ENCODE results near the gene NUP37. TPM values are rescaled to one million over a fixed set of nuclear protein-coding genes. Genes with fewer than 3 reads are reported as not detected.

The NUP37 gene
- polyA plus RNA-seq, 1 donor from 2014 or later: 21.6 TPM

- Histone ChIP-seq H3K27me3 (ENCODE audit: insufficient read depth, low read depth, low read length) (no peaks in the 10 kb centered on the region), H4K20me1 (ENCODE audit: insufficient read depth) (no peaks in the 10 kb centered on the region), H3K36me3 (ENCODE audit: insufficient read depth, low read length) (no peaks in the 10 kb centered on the region), H3K9me3 (ENCODE audit: low read length) (no peaks in the 10 kb centered on the region), H3F3A (ENCODE audit: insufficient read depth, low read length, poor library complexity, severe bottlenecking) (no peaks in the 10 kb centered on the region), H3K79me2 (replicated peaks; ENCODE audit: insufficient read depth, low read length) (peaks cover 6% of the 10 kb centered on the region), H3K27ac (ENCODE audit: low read length) (no peak overlapping the region), H3K4me2 (ENCODE audit: low read length) (no peak overlapping the region), H2AFZ (ENCODE audit: low read depth, low read length) (no peak overlapping the region), H3K9me2 (ENCODE audit: insufficient read depth, low read length) (no peaks in the 10 kb centered on the region), H3K4me3 (ENCODE audit: low read length) (no peak overlapping the region), H3K9ac (ENCODE audit: low read length) (no peak overlapping the region)
- TF ChIP-seq POLR2AphosphoS5 (IDR thresholded peaks at IDR 0.05): no peak
- TF ChIP-seq SMC3 (conservative IDR thresholded peaks at IDR 0.05; ENCODE audit: poor library complexity): no peak
- TF ChIP-seq EP300 (conservative IDR thresholded peaks at IDR 0.05; ENCODE audit: poor library complexity, severe bottlenecking): no peak
- no peak for TF ChIP-seq TAF1 (IDR thresholded peaks at IDR 0.05; ENCODE audit: low read depth)
Observed at GRCh38 chr12:102114212-102114611, 5.7 kb downstream of the NUP37 start.

- H3F3A ChIP-seq (ENCODE audit: insufficient read depth, low read length, poor library complexity, severe bottlenecking): no peaks in the 10 kb centered on the region
- no peaks in the 10 kb centered on the region for H3K9me2 ChIP-seq (ENCODE audit: insufficient read depth, low read length)
- no peaks in the 10 kb centered on the region for H4K20me1 ChIP-seq (ENCODE audit: insufficient read depth)
- H3K4me2 ChIP-seq (ENCODE audit: low read length): no peak overlapping the region
- H3K4me3 ChIP-seq (ENCODE audit: low read length): no peak overlapping the region
- no peak overlapping the region for H3K9ac ChIP-seq (ENCODE audit: low read length)
- H3K36me3 ChIP-seq (ENCODE audit: insufficient read depth, low read length): no peaks in the 10 kb centered on the region
- no peaks in the 10 kb centered on the region for H3K79me2 ChIP-seq (replicated peaks; ENCODE audit: insufficient read depth, low read length)
- no peaks in the 10 kb centered on the region for H3K9me3 ChIP-seq (ENCODE audit: low read length)
- TF ChIP-seq EZH2 (IDR thresholded peaks at IDR 0.05; ENCODE audit: borderline replicate concordance, insufficient read depth, low read length, poor library complexity, severe bottlenecking) (no peak), TAF1 (IDR thresholded peaks at IDR 0.05; ENCODE audit: low read depth) (no peak), POLR2AphosphoS5 (IDR thresholded peaks at IDR 0.05) (no peak), REST (IDR thresholded peaks at IDR 0.05; ENCODE audit: borderline replicate concordance) (no peak), CTCF (IDR thresholded peaks at IDR 0.05; ENCODE audit: poor library complexity, severe bottlenecking) (no peak), SMC3 (conservative IDR thresholded peaks at IDR 0.05; ENCODE audit: poor library complexity) (no peak), MXI1 (conservative IDR thresholded peaks at IDR 0.05; ENCODE audit: poor library complexity, severe bottlenecking) (no peak), EP300 (conservative IDR thresholded peaks at IDR 0.05; ENCODE audit: poor library complexity, severe bottlenecking) (no peak), RAD21 (conservative IDR thresholded peaks at IDR 0.05) (no peak)
- no peaks in the 10 kb centered on the region for H3K27me3 ChIP-seq (ENCODE audit: insufficient read depth, low read depth, low read length)
- no peak overlapping the region for H3K27ac ChIP-seq (ENCODE audit: low read length)
- H2AFZ ChIP-seq (ENCODE audit: low read depth, low read length): no peak overlapping the region
Observed at GRCh38 chr12:102110782-102111181, 9.1 kb downstream of the NUP37 start.

- Histone ChIP-seq H3K9ac (ENCODE audit: low read length) (no peak overlapping the region), H3K79me2 (replicated peaks; ENCODE audit: insufficient read depth, low read length) (no peaks in the 10 kb centered on the region), H3K9me3 (ENCODE audit: low read length) (no peaks in the 10 kb centered on the region), H4K20me1 (ENCODE audit: insufficient read depth) (no peaks in the 10 kb centered on the region), H3K4me3 (ENCODE audit: low read length) (no peak overlapping the region), H2AFZ (ENCODE audit: low read depth, low read length) (no peak overlapping the region), H3K27ac (ENCODE audit: low read length) (no peak overlapping the region), H3K27me3 (ENCODE audit: insufficient read depth, low read depth, low read length) (no peaks in the 10 kb centered on the region), H3K4me2 (ENCODE audit: low read length) (no peak overlapping the region), H3K9me2 (ENCODE audit: insufficient read depth, low read length) (no peaks in the 10 kb centered on the region), H3F3A (ENCODE audit: insufficient read depth, low read length, poor library complexity, severe bottlenecking) (no peaks in the 10 kb centered on the region), H3K36me3 (ENCODE audit: insufficient read depth, low read length) (no peaks in the 10 kb centered on the region)
- TF ChIP-seq CTCF (IDR thresholded peaks at IDR 0.05; ENCODE audit: poor library complexity, severe bottlenecking) (no peak), POLR2AphosphoS5 (IDR thresholded peaks at IDR 0.05) (no peak), REST (IDR thresholded peaks at IDR 0.05; ENCODE audit: borderline replicate concordance) (no peak), RAD21 (conservative IDR thresholded peaks at IDR 0.05) (no peak)
Observed at GRCh38 chr12:102107970-102108369, 11.9 kb downstream of the NUP37 start.

Data from neural cell (in vitro differentiated cells).